NCI-H146 treated with DMSO at 0.1 percent for 48 hours (cell line): ENCODE data around the gene GPR141.
"Not testable (repeated sequence)": the region's sequence is repeated elsewhere in the genome, so short reads cannot be mapped to it uniquely, and the experiment has no call there.

Source experiments
- DNase-seq: peaks from one replicate; lab custom pipeline; 2025; ENCODE audit not compliant: unreplicated experiment; lab: John Stamatoyannopoulos, UW

The GPR141 gene

DNA sequence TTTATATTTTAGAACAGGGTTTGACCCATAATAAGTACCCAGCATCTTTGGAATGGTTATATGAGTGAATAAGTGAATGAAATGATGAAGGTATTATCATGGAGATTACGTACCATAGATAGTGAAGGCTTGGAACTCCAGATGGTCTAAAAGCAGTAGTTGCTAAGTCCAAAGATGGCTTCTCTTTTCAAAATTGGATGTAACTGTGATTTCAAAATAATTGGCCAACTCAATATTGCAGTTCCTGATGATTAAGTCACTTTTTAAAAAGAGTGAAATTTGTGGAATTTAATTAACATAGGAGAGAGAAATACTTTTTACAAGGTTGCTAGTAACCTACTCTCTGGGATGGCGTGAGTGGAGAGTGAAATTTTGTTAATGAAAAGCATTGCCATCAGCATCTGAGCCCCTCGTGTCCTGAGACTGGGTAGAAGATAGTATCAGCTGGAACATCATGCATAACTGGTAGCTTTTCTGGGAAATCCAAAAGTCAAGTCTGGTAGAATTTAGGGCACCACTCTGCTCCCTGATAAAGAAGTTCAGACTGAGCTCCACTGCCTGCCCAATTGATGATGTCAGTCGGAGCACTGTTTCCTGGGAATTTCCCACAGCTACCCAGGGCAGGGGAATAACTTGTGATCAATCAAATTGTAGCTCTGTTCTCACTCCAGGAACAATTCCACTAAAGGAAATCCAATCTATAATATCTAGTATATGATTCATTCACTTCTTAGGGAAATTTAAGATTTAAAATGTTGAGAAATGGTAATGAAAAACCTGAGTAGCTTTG, 3.2 kb downstream of the GPR141 start:
- no peak for DNase-seq

DNA sequence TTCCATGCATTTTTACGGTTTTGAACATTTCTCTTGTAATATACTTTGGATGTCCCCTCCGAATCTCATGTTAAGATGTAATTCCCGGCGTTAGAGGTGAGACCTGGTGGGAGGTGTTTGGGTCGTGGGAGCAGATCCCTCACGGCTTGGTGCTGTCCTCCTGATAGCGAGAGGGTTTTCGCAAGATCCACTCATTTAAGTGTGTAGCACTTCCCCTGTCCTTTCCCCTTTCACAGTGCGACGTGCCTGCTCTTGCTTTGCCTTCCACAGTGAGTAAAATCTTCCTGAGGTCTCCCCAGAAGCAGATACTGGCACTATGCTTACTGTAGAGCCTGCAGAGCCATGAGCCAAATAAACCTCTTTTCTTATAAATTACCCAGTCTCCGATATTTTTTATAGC, 6.6 kb downstream of the GPR141 start:
- DNase-seq: no peak

DNA sequence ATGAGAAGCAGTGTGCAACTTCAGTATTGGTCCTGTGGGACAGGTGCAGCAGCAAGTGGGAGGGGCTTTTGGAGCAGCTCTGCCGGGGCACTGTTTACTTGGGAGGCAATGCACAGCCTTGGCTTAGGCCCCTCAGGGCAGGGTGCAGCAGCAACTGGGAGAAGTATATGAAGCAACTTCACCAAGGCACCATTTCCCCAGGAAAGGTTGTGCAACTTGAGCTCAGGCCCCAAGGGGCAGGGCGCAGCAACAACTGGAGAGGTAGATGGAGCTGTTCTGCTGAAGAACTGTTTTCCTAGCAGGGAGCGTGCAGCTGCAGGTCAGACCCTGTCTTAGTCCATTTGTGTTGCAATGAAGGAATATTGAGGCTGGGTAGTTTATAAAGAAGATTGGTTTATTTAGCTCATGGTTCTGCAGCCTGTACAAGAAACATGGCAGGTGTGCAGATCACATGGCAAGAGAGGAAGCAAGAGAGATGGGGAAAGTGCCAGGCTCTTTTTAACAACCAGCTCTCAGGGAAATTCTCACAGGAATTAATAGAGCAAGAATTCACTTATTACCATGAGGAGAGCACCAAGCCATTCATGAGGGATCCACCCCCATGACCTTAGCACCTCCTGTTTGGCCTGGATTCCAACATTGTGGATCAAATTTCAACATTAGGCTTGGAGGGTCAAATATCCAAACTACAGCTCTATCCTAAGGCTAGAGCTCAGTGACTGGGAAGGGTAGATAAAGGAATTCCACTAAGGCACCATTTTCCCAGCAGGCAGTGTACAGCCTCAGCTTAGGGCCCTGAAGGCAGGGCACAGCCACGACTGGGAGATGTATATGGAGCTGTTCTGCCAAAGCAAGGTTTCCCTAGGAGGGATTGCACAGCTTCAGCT, 10.9 kb downstream of the GPR141 start:
- no peak for DNase-seq

DNA sequence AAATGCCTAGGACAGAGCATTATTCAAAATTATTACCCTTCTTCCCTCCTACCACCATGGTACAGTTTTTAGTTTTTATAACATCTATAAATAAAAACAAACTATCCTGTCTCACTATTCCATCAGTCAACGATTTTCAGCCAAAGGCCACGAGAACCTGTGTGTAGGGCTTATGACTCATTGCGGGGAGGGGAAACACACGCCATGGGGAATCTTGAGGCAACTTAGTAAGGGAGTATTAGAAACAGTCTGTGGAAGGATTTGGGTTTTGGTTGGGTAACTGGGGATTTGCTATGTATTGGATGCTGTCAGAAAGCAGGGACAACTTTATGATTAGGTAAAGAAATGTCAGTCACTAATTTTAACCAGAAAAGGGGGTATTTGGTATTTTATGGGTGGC, 14.7 kb downstream of the GPR141 start:
- no peak for DNase-seq

DNA sequence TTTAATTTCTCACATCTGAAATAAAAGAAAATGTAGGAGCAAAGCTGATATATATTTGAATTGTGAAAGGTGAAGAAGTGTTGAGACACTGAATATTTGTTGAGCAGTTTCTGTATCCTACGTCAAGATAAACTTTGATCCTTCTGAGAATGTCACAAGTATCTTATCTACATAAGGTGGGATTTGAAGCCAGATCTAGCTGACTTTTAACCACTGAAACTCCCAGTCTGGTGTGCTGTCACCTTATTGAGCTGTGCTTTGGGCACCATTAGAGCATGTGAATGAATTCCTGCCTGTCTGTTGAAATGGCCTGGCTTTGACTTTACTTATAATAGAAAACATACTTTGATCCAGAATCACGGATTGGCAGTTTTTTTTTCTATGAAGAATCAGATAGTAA, 15.2 kb downstream of the GPR141 start:
- no peak for DNase-seq

DNA sequence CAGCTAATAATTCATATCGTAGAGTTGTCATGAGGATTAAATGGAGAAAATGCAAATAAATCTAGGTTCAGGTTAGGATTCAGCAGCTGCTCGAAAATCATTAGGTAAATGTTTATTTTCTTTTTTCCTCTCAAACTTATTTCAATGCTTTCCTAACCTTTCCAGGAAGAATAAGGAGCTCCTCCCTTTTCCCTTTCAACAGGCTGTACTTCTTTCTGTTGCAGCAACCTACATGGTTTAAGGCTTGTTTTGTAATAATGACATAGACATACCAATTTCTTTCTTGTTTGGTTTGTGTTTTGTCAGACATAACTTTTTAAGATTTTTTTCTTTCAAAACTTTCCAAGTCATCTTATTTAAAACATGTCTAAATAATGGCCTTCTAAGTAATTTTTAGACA, 18.2 kb downstream of the GPR141 start:
- DNase-seq: no peak

DNA sequence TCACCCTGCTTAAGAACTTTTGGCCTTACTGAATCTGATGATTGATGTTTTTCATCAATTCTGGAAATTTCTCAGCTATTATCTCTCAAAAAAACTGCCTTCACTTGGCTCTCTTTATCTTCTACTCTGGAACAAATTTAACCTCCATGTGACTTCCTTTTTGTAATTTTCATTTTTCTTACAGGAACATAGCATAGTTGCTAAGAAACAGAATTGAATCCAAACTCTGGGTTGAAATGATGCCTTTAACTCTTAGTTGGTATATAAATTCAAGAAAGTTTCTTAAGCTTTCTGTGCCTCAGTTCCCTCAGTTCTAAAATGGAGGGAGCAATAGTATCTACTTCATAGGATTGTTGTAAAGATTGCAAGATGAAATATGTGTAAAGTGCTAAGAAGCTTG, 19.8 kb downstream of the GPR141 start:
- DNase-seq: no peak

DNA sequence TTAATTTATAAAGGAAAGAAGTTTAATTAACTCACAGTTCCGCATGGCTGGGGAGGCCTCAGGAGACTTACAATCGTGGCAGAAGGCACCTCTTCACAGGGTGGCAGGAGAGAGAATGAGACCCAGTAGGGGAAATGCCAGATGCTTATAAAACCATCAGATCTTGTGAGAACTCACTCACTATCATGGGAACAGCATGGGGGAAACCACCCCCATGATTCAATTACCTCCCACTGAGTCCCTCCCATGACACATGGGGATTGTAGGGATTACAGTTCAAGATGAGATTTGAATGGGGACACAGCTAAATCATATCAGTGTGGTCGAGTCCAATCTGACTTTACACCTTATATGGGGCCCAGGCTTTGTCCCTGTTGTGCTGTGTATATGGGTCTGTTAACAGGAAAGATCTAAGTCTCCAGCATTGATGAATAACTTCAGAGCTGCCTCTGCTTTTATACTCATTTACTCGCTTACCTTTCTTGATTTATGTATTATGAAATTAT, 20.8 kb downstream of the GPR141 start:
- DNase-seq: not testable (repeated sequence)

DNA sequence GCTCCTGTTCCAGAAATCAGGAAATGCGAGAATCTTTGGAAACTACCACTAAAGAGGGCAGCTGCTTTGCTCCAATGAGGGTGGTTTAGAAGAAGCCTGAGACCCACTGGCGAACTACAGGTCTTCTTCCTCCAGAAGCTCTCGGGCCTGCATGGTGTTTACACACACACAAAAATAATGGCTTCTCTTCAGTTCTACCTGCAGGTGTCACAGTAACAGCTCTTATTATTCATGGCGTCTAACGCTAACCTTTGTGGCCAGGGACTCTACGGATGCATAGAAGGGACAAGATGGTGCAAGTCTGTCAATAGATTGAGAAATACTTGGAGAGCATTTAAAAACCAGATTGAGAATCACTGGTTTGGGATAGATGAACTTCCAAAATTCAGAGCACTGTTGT, 22.4 kb downstream of the GPR141 start:
- DNase-seq: no peak

DNA sequence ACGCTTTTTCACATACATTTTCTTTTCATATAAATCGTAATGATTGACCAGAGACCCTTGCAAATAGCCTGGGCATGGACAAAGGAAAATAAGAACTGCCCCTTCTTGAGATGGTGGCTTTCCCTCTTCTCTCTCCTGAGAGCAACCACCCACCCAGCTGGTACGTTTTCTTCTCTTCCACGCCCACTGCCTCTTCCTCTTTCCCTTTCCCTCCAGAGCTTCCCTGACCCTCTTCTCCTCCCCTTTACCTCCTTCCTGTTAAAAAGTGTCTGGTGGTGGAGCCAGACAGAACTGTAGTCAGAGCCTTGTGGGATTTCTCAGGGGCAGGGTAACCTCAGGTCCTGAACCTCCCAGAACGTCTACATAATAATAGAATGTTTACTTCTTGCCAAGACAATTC, 23.2 kb downstream of the GPR141 start:
- DNase-seq: no peak

DNA sequence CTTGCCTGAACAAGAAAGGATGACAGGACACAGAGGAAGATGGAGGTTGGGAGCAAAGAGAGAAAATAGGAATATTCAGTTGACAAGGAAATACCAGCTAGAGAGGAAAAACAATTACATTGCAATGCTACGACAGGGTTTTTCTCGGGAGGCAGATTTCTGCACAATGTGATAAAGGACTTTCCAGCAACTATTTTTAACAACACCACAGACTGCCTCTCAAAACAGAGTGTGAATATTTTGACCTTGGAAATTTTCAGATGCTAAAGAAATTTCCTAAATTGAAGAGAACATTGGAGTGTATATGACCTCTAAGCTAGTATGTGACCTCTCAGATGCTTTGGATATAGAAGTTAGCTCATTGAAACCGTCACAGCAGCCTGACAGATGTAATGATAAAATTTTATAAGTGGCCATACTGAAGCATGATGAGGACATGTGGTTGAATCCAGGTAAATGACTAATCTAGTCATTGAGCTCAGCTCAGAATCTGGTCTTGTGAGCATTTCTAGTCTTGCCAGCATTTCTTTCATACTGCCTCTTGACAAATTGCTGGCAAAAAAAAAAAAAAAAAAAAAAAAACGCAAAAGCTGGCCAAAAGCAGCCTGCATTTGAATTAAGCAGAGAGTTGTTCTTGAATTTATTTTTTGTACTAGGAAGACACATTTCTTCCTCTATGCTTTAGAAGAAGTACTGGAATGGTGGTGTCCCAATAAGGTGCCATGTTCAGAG, 24.4 kb downstream of the GPR141 start:
- DNase-seq: no peak

DNA sequence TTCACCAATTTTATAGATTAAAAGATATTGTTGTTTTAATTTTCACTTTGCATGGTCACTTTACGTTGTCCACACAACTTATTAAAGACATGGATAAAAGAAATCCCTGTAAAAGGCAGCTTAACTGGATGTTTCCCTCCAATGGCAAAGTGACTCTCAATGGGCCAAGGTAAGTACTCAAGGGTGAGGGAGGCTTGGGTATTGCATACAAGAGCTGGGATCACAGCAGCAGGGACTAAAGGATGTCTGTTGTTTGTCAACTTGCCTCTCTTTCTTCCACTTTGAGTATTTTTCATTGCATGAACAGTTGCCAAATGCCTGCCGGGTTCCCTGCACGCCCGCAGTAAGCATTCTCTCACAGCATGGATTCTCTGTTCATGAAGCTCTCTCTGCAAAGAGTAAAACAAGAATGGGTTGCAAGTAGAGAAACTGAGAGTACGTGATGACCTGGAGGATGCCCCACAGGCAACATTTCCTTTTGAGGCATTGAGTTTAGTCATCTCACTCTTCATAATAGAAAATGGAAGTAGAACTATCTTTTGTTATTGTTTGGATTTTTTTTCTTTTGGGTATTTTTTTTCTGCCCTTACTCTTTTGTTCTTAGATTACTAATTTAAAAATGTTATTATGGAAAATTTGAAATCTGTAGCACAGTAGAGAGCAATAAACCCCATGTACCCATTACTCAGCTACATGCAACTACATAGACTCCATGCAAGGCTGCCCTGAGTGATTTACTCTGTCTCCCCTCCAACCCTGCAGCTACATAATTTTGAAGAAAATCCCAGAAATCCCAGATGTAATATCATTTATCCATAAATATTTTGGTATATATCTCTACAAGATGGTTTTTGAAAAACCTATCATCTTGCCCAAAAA, 26.3 kb downstream of the GPR141 start:
- DNase-seq: no peak

DNA sequence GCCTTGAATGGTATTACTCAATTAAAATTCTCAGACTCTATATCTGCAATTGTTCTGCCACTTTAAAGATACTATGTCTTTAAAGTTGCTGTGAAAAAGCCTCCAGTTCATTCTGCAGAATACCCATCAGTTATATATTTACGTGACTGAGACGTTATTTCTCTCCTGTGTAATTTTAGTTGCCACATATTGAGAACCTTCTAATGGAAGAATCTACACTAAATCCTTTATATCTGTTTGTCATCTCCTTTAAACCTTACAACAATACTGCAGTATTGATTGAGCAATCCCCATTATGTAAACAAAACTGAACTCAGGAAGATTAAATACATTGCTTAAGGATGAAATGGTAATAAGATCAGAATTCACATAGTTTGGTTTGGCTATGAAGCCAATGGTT, 30.0 kb downstream of the GPR141 start:
- DNase-seq: no peak

DNA sequence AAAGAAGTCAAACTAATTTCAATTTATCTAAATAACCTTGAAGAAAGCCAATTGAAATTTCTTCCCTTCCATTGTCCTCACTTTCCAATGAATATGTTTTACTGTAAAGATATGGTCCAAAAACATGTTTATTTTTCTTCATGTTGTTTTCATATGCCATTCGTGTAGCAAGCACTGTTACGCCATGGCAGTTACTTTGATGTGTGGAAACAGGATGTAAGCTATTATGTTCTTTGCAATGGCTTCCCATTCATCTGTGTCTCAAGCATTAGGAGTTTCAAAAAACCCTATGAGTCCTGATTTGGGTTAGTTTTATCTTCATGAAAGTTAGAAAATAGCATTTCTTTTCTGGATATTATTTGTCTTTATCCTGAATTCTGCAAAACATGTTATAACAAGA, 31.0 kb downstream of the GPR141 start:
- DNase-seq: no peak

DNA sequence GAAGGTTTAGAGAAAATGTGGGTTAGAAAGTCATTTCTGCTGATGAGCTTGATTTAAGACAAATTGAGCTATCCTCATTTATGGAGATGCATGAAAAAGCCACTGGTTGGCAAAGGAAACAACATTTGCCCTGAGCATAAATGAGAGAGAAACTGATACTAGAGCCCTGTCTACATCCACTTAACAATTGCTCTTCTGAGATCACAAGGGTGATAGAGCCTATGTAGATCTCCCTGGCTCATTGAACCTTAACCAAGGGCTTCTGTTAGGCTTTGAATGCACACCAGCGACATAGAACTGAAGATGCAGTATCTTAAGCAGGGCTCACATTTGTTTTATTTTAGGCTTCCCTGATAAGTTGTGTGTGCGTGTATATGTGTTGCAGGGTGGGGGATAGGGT, 35.0 kb downstream of the GPR141 start:
- DNase-seq: no peak

DNA sequence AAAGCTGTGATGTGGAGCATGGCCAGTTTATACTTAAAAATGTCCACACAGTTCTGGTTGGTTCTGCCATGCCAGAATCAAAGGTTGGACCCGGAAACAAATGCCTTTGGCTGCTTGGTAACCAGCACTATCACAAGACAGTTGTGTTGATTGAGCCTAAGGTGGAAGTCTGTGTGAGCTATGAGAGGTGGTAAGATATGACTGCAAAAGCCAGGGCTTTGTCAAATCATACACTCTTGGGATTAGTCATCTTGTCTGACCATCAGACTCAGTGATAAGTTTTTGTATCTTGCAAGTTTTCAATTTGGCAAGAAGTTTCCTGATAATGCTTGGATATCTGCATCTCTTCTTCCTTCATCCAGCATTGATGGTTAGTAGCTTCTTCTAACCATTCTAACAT, 35.5 kb downstream of the GPR141 start:
- DNase-seq: no peak

DNA sequence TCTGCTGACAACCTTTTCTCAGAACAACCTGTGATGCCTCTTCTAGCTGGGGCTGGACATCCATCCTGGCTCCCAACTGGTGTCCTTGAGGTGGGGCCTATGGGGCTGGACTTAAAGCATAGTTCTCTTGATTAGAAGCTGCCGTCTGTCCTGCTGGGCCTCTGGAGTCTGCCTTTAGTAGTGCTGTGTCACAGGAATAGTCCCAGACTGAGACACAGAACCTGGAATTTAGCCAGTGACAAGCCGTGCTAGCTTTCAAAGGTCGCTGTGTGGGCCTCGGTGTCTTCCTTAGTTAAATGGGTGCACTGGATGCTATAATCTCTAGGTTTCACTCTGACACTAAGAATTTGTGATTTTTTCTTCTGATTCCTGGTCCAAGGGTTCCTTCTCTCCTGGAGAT, 41.2 kb downstream of the GPR141 start:
- DNase-seq: no peak

DNA sequence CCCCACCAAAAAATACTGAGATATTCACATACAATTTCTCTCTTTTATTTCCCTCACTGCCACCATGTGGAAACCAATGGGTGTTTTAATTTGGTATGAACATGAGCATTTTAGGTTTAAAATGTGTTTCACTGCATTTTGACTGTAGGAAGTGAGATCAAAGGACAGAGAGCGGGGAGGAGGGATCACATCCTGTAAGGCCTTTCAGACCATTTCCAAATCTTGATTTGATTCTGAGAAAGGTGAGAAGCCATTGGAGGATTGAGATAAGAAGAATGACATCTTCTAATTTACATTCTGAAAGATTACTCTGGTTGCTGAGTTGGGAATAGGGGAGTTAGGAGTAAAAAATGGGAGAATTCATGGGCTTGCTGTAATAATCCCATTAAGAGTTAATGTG, 42.5 kb downstream of the GPR141 start:
- DNase-seq: no peak

DNA sequence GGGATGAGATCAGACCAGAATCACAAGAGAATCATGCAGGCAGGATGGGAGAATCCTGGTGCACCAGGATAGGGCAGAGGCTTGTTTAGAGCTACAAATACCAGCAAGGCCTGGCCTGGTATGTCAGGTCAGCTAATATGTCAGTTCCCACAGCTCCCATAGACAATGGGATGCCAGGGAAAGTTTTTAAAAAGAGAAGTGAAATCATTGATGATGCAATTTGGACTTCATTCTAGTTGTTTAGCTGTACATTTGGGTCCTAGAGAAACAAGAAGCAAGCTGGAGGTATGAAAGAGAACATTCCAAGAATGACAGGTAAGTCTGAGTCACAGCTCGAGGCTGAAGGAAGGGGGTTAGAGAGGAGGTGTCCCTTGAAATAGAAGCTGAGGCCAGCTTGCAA, 45.2 kb downstream of the GPR141 start:
- DNase-seq: no peak

DNA sequence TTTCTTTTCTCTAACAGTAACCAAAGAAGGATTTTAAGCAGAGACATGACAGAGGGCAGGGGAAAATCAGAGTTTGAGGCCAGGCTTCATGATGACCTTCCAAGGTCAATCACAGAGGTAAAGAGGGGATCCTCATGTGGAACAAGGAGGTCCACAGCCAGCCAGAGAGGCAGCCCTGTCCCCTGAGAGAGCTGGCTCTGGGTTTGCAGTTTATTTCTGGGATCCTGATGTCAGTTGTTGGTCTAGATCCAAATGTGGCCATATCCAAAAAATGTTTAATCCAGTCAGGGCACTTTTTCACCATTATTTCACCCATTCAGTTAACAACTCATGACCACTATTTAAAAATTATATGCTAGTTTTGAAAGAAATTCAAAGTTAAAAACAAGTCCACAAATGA, 45.6 kb downstream of the GPR141 start:
- DNase-seq: no peak

DNA sequence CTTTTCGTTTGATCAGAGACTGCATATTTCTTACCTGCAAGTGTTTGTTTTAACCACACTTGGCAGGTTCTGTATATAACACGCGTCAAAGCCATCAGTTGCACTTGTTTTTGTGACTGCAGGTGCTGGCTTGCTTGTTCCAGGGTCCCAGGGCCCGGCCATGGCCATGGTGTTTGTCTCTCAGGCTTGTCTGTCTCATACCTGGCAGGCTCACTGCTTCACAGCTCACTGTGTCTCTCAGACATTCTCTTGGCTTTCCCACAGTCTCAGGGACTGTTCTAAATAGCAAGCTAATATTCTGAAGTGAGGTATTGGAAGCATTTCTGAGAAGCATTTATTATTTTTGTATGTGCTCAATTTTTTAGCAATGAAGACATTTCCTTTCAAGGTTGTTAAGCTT, 46.9 kb downstream of the GPR141 start:
- no peak for DNase-seq
